ENCODE measurements around the gene ABCC4. TPM values are rescaled to one million over a fixed set of nuclear protein-coding genes. Genes with fewer than 3 reads are reported as not detected.

ABCC4 gene
- total and polyA plus RNA-seq, 2 experiments from 2014 or later = 4.3 to 12.2 TPM

DNA sequence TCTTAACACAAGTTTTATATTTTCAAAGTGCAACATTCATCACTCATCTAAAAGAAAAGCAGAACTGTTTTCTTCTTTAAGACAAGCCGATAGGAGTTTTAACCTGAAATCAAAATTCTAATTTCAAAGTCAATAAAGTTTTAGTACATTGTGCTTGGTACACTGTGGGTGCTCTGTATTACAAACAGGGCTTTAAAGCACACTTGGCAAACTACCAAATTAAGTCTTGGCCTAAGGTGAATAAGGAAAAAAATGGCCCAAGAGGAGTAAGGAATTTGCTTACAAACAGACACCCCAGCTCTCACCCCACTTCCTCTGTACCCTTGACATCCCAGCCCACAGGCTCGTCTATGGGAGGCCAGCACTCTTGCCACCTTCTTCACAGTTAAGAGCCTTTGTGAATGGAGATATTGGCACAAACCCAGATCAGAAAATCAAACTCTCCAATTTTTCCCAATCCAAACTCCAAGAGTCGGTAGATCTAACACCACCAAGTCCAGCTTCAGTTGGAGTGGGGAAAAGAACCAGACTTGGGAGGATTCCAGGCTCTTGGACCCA, 66.0 kb downstream of the ABCC4 start (continued):
- TF ChIP-seq ZNF331 (CRISPR knock-in tag; IDR thresholded peaks at IDR 0.05; ENCODE audit: low read depth) = no peak
- TF ChIP-seq, protein P1, sequence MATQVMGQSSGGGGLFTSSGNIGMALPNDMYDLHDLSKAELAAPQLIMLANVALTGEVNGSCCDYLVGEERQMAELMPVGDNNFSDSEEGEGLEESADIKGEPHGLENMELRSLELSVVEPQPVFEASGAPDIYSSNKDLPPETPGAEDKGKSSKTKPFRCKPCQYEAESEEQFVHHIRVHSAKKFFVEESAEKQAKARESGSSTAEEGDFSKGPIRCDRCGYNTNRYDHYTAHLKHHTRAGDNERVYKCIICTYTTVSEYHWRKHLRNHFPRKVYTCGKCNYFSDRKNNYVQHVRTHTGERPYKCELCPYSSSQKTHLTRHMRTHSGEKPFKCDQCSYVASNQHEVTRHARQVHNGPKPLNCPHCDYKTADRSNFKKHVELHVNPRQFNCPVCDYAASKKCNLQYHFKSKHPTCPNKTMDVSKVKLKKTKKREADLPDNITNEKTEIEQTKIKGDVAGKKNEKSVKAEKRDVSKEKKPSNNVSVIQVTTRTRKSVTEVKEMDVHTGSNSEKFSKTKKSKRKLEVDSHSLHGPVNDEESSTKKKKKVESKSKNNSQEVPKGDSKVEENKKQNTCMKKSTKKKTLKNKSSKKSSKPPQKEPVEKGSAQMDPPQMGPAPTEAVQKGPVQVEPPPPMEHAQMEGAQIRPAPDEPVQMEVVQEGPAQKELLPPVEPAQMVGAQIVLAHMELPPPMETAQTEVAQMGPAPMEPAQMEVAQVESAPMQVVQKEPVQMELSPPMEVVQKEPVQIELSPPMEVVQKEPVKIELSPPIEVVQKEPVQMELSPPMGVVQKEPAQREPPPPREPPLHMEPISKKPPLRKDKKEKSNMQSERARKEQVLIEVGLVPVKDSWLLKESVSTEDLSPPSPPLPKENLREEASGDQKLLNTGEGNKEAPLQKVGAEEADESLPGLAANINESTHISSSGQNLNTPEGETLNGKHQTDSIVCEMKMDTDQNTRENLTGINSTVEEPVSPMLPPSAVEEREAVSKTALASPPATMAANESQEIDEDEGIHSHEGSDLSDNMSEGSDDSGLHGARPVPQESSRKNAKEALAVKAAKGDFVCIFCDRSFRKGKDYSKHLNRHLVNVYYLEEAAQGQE (IDR thresholded peaks at IDR 0.05; ENCODE audit: unreplicated experiment) = no peak

DNA sequence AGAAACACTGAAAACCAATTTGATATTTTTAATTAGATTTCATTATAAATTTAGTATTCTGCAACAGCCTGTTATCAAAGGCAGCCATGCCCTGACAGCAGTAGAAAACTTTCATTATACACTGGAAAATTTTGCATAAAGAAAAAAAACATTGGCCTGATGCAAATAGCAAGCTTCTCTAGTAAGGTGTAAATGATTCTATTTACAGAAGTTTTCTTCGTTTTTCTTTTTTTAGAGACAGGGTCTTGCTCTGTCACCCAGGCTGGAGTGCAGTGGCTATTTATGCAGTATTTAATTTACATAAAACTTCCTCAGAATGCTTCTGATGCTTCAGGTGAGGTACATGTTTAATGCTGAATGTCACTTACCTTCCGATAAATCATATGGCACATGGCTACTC, 67.0 kb downstream of the ABCC4 start:
- ATAC-seq = no peak
- H3K27ac Mint-ChIP-seq = no peak overlapping the region
- TF ChIP-seq ZNF331 (CRISPR knock-in tag; IDR thresholded peaks at IDR 0.05; ENCODE audit: low read depth) (no peak), CREB1 (CRISPR knock-in tag; IDR thresholded peaks at IDR 0.05; ENCODE audit: low read depth) (no peak)
- H3K36me3 ChIP-seq (ENCODE audit: insufficient read depth) = no peaks in the 10 kb centered on the region
- H3K4me3 Mint-ChIP-seq = no peak overlapping the region
- peaks cover 7% of the 10 kb centered on the region for H3K4me1 Mint-ChIP-seq
- 0 out of 2 replicates have a peak, but pooled peaks cover 3% of the 10 kb centered on the region for H3K9me2 ChIP-seq (ENCODE audit: insufficient read depth)
- no peak for DNase-seq (ENCODE audit: low spot score)
- no peak overlapping the region for H3K4me2 ChIP-seq
- H3K27me3 Mint-ChIP-seq (ENCODE audit: insufficient read depth, low read depth, poor library complexity) = no peaks in the 10 kb centered on the region
- H3K9me3 Mint-ChIP-seq = no peaks in the 10 kb centered on the region
- H3K79me2 ChIP-seq (replicated peaks; ENCODE audit: insufficient read depth) = no peaks in the 10 kb centered on the region
- no peak overlapping the region for H3K27ac ChIP-seq (ENCODE audit: low read depth)
- no peaks in the 10 kb centered on the region for H3F3A ChIP-seq (replicated peaks; ENCODE audit: low read depth)
- H2AFZ ChIP-seq = no peak overlapping the region
- no peak overlapping the region for H3K4me3 ChIP-seq
- no peaks in the 10 kb centered on the region for H3K27me3 ChIP-seq (ENCODE audit: insufficient read depth)
- H3K36me3 Mint-ChIP-seq (ENCODE audit: low read depth) = no peaks in the 10 kb centered on the region
- H4K20me1 ChIP-seq (replicated peaks; ENCODE audit: insufficient read depth) = no peaks in the 10 kb centered on the region; the same call in 1 of the 2 replicates
- H3K4me1 ChIP-seq (ENCODE audit: insufficient read depth) = 0 out of 2 replicates have a peak, but pooled peaks cover 4% of the 10 kb centered on the region

DNA sequence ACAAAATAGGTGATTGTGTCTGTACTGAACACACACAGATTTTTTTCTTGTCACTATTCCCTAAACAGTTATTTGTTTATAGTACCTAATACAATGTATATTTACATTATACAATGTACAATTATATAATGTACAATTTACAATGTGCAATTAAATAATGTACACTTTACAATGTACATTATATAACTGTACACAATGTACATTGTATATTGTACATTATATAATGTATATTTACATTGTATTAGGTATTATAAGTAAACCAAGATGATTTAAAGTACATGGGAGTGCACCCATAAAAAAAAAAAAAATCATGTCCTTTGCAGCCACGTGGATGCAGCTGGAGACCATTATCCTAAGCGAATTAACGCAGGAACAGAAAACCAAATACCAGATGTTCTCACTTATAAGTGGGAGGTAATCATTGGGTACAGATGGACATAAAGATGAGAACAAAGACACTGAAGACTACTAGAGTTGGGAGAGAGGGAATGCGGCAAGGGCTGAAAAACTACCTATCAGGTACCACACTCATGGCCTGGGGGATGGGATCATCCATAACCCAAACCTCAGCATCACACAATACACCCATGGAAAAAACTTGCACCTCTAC, 68.1 kb downstream of the ABCC4 start:
- Histone ChIP-seq H4K20me1 (replicated peaks; ENCODE audit: insufficient read depth) (no peaks in the 10 kb centered on the region; the same call in 1 of the 2 replicates), H3K9me2 (ENCODE audit: insufficient read depth) (0 out of 2 replicates have a peak, but pooled peaks cover 3% of the 10 kb centered on the region), H3K27me3 (ENCODE audit: insufficient read depth) (no peaks in the 10 kb centered on the region), H3K36me3 (ENCODE audit: insufficient read depth) (no peaks in the 10 kb centered on the region), H3K4me2 (no peak overlapping the region), H3K79me2 (replicated peaks; ENCODE audit: insufficient read depth) (no peaks in the 10 kb centered on the region), H3K4me1 (ENCODE audit: insufficient read depth) (0 out of 2 replicates have a peak, but pooled peaks cover 4% of the 10 kb centered on the region), H3F3A (replicated peaks; ENCODE audit: low read depth) (no peaks in the 10 kb centered on the region), H3K27ac (ENCODE audit: low read depth) (no peak overlapping the region), H2AFZ (no peak overlapping the region), H3K4me3 (no peak overlapping the region)
- no peaks in the 10 kb centered on the region for H3K27me3 Mint-ChIP-seq (ENCODE audit: insufficient read depth, low read depth, poor library complexity)
- no peaks in the 10 kb centered on the region for H3K36me3 Mint-ChIP-seq (ENCODE audit: low read depth)
- DNase-seq (ENCODE audit: low spot score) = no peak
- peaks cover 7% of the 10 kb centered on the region for H3K4me1 Mint-ChIP-seq
- ATAC-seq = no peak
- no peak overlapping the region for H3K4me3 Mint-ChIP-seq
- no peak overlapping the region for H3K27ac Mint-ChIP-seq
- H3K9me3 Mint-ChIP-seq = no peaks in the 10 kb centered on the region
- TF ChIP-seq ZNF331 (CRISPR knock-in tag; IDR thresholded peaks at IDR 0.05; ENCODE audit: low read depth) (no peak), NANOG (IDR thresholded peaks at IDR 0.05; ENCODE audit: borderline replicate concordance) (no peak), STAT1 (IDR thresholded peaks at IDR 0.05; ENCODE audit: unreplicated experiment) (no peak), EZH2phosphoT487 (IDR thresholded peaks at IDR 0.05; ENCODE audit: unreplicated experiment) (no peak)
- TF ChIP-seq, protein P2, sequence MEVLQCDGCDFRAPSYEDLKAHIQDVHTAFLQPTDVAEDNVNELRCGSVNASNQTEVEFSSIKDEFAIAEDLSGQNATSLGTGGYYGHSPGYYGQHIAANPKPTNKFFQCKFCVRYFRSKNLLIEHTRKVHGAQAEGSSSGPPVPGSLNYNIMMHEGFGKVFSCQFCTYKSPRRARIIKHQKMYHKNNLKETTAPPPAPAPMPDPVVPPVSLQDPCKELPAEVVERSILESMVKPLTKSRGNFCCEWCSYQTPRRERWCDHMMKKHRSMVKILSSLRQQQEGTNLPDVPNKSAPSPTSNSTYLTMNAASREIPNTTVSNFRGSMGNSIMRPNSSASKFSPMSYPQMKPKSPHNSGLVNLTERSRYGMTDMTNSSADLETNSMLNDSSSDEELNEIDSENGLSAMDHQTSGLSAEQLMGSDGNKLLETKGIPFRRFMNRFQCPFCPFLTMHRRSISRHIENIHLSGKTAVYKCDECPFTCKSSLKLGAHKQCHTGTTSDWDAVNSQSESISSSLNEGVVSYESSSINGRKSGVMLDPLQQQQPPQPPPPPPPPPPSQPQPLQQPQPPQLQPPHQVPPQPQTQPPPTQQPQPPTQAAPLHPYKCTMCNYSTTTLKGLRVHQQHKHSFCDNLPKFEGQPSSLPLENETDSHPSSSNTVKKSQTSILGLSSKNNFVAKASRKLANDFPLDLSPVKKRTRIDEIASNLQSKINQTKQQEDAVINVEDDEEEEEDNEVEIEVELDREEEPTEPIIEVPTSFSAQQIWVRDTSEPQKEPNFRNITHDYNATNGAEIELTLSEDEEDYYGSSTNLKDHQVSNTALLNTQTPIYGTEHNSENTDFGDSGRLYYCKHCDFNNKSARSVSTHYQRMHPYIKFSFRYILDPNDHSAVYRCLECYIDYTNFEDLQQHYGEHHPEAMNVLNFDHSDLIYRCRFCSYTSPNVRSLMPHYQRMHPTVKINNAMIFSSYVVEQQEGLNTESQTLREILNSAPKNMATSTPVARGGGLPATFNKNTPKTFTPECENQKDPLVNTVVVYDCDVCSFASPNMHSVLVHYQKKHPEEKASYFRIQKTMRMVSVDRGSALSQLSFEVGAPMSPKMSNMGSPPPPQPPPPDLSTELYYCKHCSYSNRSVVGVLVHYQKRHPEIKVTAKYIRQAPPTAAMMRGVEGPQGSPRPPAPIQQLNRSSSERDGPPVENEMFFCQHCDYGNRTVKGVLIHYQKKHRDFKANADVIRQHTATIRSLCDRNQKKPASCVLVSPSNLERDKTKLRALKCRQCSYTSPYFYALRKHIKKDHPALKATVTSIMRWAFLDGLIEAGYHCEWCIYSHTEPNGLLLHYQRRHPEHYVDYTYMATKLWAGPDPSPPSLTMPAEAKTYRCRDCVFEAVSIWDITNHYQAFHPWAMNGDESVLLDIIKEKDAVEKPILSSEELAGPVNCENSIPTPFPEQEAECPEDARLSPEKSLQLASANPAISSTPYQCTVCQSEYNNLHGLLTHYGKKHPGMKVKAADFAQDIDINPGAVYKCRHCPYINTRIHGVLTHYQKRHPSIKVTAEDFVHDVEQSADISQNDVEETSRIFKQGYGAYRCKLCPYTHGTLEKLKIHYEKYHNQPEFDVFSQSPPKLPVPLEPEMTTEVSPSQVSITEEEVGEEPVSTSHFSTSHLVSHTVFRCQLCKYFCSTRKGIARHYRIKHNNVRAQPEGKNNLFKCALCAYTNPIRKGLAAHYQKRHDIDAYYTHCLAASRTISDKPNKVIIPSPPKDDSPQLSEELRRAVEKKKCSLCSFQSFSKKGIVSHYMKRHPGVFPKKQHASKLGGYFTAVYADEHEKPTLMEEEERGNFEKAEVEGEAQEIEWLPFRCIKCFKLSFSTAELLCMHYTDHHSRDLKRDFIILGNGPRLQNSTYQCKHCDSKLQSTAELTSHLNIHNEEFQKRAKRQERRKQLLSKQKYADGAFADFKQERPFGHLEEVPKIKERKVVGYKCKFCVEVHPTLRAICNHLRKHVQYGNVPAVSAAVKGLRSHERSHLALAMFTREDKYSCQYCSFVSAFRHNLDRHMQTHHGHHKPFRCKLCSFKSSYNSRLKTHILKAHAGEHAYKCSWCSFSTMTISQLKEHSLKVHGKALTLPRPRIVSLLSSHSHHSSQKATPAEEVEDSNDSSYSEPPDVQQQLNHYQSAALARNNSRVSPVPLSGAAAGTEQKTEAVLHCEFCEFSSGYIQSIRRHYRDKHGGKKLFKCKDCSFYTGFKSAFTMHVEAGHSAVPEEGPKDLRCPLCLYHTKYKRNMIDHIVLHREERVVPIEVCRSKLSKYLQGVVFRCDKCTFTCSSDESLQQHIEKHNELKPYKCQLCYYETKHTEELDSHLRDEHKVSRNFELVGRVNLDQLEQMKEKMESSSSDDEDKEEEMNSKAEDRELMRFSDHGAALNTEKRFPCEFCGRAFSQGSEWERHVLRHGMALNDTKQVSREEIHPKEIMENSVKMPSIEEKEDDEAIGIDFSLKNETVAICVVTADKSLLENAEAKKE (CRISPR knock-in tag; IDR thresholded peaks at IDR 0.05) = no peak
- TF ChIP-seq, protein P3, sequence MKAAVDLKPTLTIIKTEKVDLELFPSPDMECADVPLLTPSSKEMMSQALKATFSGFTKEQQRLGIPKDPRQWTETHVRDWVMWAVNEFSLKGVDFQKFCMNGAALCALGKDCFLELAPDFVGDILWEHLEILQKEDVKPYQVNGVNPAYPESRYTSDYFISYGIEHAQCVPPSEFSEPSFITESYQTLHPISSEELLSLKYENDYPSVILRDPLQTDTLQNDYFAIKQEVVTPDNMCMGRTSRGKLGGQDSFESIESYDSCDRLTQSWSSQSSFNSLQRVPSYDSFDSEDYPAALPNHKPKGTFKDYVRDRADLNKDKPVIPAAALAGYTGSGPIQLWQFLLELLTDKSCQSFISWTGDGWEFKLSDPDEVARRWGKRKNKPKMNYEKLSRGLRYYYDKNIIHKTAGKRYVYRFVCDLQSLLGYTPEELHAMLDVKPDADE (IDR thresholded peaks at IDR 0.05) = no peak
